GOT3 (cell line): Measurements from ENCODE around the gene ARHGEF25.
"Not testable (repeated sequence)": the region's sequence is repeated elsewhere in the genome, so short reads cannot be mapped to it uniquely, and the experiment has no call there.

Experiments used
- DNase-seq: peaks from one replicate; lab custom pipeline; 2025; ENCODE audit warnings: mixed read lengths; lab: John Stamatoyannopoulos, UW

The ARHGEF25 gene

DNA sequence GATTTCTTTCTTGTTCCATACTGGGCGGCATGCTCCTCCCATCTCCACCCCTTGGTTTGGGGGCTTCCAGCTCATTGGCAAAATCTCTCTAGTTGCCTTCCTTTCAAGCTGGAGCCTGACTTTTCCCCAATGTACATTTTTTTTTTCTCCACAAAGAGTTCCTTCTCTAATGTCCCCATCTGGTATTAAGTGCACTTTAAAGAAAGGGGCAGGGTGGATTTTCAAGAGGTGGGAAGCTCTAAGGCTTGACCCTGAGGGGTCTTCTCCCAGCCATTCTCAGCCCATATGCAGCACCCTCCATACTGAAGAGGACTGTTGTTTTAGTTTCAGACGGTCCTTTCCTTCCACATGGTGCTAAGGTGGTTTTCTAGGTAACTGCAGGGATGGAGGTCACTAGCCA lies 26.1 kb upstream of the ARHGEF25 start:
- no peak for DNase-seq

DNA sequence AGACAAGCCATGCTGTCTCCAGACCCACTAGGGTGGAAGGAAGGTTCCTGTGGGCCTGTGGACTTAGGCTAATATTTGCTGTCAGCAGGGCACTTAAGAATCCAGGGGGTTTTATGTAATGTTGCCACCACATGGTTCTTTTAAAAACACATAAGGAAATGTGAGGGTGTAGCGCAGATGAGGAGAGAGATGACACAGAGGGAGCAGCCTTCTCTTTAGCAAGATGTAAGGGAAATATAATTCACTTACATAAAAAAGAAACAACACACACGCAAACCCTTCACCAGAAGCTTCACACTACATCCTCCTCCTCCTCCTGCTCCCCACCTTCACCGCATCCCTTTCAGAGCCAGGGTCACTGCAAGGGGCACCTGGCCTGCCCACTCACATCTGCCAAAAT lies 25.1 kb upstream of the ARHGEF25 start:
- DNase-seq, result no peak

DNA sequence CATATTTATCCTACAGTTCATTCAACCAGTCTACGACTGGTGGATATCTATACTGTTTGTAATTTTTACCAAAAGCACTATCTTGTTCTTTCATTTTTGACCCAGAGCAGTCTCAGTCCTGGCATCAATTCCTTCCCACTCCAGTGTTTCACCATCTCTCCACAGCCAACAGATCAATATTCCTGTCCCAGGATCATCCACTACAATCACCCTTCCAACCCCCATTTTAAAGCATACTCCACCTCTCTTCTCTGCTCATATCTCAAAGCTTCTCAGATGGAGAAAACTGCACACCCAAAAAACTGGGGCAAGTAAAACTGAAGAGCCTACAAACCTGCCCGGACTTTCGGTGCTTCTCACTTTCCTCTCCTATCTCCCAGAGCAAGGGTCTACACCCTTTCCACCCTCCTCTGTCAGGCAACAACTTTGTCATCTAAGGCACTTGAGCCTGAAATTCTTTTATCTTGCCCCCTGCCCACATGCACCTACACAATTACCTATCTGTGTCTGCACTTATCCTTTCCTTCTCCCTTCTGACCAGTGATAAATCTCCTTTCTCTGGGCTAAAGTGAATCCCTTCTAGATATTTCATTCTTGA lies 24.3 kb upstream of the ARHGEF25 start:
- no peak for DNase-seq

DNA sequence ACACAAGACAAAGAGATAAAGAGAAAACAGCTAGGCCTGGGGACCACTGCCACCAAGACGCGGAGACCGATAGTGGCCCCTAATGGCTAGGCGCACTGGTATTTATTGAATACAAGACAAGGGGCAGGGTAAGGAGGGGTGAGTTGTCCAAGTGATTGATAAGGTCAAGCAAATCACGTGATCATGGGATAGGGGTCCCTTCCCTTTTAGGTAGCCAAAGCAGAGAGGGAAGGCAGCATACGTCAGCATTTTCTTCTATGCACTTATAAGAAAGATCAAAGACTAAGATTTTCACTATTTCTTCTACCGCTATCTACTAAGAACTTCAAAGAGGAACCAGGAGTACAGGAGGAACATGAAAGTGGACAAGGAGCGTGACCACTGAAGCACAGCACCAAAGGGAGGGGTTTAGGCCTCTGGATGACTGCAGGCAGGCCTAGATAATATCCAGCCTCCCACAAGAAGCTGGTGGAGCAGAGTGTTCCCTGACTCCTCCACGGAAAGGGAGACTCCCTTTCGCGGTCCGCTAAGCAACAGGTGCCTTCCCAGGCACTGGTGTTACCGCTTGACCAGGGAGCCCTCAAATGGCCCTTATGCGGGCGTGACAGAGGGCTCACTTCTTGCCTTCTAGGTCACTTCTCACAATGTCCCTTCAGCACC lies 22.2 kb upstream of the ARHGEF25 start:
- not testable (repeated sequence) for DNase-seq

DNA sequence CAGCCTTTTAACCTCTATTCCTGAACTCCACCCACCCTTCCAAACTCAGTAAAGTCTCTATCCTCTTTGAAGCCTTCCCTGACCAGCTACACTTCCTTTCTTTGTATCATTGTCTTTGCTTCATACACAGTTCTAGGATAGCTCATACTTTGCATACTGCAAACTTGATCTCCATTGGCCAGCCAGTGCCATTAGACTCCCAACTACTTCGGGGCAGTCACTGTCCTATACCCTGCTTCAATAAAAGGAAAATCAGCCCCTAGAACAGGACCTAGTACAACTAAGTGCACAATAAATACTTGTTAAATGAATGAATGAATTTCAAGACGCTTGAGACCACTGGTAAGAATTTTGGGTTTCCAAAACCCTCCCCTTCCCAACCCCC lies 20.8 kb upstream of the ARHGEF25 start:
- DNase-seq, result no peak

DNA sequence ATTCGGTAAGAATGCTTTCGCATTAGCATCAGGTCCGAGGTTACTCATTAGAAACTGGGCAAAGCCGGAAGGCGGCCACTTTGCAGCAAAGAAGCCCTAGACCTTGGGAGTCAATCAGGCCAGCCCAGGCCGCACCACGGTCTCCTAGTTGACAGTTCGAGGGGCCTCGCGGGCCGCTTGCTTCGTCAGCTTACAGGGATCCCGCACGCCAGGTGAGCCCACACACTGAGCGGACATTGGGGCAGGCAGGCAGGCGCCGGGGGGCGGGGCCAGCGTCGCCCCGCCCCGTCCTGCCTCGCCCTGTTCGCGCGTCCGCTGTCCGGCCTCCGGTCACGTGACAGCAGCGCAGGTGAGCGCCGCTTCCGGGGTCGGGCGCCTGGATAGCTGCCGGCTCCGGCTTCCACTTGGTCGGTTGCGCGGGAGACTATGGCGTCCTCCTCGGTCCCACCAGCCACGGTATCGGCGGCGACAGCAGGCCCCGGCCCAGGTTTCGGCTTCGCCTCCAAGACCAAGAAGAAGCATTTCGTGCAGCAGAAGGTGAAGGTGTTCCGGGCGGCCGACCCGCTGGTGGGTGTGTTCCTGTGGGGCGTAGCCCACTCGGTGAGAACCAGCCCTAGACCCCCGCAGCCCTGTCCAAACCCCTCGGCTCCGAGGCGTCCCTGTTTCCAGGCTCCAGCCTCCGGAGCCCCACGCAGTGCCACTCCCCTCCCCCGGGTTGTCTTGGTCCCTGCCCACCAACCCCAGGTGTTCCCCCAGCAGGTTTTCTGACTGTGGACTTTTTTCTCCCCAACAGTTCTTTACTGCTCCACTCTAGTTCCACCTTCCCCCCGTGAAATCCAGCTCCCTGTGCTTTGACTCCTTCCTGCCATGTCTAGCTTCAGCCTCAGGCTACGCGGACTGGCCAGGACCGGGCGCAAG lies 20.1 kb upstream of the ARHGEF25 start, which contains the start of gene PIP4K2C:
TSS of gene PIP4K2C (plus strand) at position 329 of the 918 bp plus-strand sequence. CDS start at position 427, 98 bp downstream.
- DNase-seq, result peak; percentile 83

DNA sequence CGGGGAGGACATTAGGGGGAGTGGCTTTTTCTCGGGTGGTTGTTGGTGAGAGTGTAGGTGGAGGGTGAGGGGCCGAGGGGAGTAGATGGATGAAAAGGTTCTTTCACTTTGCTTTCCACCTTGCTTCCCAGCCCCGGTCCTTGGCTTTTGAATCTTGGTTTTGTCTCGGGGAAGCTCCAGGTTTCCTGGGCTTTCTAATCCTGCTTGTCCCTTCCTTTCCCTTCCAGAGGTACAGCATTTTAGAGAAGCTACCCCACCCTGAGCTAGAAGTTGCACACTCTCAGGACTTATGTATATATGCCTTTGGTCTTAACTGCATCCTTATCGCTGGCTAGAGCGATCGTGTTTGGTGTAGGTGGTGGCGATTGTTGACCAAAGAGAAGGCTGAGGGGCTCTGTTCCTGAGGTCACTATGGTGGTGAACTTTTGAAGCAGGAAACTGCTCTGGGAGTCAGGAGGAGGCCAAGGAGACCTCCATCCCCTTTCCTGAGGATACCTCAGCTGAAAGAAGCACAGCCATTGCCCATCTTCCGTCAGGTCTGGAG lies 19.4 kb upstream of the ARHGEF25 start:
- DNase-seq, result no peak

DNA sequence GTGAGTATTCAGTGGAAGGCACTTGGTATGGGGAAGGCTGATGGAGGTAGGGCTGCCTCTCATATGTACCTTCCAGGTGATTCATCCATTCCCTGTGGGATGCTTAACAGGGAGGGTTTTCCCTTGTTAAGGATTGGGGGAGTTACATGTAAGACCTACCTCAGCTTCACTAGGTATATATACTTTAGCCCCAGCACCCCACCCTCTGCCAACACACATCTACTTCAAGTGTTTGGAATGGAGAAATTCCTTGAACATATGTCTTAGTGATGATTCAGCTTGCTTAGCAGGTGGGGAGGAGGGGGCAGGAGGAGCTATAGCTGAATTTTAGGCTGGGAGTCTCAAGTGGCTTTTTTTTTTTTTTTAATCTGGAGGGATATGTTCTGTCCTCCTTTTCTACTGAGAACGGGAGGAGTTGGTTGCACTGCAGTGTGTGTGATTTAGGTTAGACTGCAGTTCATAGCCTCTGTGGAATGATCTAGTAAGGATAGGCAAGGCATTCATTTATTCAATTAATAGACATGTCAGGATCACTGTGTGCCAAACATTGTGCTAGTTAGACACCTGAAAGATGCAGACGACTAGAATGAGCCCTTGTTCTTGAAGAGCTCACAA lies 18.6 kb upstream of the ARHGEF25 start:
- no peak for DNase-seq

DNA sequence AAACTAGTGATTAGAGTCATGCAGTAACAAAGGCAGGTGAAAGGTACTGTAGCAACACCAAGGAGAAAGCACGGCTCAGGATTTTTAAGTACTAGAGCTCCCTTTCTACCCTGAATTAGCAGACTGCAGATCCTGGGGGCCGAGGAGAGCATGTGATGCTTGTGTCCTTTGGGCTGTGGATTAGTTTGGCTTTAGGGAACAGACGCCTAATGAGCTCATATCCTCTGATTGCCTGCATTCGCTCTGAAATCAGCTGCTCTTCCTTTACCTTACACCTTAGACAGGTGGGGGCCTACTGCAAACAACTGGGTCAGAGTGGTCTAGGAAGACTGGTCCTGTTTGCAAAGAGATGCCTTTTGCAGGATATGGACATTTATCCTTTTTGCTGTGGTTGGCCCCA lies 18.0 kb upstream of the ARHGEF25 start:
- DNase-seq, result no peak

DNA sequence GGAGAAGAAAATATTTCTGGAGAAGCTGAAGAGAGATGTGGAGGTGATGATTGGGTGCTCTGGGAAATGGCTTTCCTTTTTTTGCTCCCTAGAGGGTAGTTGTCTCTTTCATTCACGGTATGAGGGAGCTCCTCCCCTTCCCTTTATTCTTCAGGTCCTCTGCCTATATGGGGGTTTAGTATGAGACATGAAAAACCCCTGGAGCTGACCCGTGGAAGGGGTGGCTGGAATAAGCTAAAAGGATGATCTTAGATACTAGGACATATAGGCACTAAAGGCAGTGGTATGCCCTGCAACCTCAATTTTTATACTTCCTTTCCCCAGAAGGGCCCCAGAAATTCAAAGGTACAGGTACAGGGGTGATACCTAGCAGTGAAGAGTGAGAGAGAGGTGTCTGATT lies 10.8 kb upstream of the ARHGEF25 start:
- no peak for DNase-seq

DNA sequence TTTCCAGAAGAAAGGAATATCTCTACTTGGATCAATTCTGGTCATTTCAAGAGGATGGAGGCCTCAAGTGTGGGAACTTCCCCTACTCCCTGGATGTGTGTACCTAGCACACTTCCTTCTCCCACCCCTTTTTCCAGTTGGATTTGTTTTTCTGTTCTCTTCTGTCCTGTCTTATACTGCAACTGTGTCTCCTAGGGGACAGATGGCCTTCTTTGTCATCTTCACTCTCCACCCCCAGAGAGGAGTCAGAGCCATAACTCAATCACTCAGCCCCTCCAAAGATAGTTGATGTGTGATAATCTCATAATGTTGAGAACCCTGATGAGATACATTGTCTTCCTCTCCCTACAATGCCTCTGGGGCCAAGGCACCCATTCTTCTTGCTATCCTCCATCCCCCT lies 8.7 kb upstream of the ARHGEF25 start:
- DNase-seq, result no peak

DNA sequence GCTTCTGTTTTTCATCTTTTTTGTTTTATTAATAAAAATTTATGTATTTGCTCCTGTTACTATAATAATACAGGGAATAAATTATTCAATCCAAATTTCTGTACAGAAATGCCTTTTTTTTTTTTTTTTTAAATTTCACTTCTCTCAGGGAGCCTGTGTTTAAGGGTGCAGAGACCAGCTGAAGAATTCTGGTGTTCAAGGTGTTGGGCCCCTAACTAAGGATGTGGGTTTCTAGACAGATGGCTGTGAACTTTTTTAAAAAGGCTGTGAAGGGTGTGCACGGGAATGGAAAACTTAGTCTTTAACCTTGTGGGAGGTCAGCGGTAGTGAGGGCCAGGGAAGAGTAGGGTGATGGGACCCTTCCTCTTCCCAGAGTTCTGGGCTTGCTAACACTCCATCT lies 7.9 kb upstream of the ARHGEF25 start:
- DNase-seq, result no peak

DNA sequence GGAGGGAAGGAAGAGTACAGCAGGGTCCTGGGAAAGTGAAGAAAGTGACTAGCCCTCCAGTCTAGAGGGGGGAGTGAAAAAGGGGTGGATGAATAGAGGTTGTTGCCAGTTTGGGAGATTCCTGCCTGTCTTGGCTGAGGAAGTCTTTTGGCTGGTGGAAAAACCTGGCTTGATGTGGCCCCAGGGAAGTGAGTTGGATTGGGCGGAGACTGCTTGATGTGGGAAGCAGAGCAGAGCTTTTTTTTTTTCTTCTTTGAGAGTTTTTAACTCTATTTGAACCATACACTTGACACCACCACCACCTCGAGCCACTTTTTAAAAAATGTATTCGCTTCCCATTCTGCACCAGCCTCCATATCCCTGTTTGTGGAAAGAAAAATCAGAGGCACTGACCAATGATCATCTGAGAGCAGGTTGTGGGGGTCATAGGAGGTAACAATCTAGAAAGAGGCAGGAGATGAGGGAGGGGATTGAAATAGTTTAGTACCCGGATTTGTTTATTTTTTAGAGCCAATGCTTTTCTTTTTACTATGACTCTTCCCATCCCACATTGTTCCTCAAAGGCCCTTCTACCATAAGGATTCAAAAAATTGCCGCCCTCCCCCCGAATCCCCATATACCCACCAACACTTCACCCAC lies 7.3 kb upstream of the ARHGEF25 start:
- peak; percentile 88 for DNase-seq

DNA sequence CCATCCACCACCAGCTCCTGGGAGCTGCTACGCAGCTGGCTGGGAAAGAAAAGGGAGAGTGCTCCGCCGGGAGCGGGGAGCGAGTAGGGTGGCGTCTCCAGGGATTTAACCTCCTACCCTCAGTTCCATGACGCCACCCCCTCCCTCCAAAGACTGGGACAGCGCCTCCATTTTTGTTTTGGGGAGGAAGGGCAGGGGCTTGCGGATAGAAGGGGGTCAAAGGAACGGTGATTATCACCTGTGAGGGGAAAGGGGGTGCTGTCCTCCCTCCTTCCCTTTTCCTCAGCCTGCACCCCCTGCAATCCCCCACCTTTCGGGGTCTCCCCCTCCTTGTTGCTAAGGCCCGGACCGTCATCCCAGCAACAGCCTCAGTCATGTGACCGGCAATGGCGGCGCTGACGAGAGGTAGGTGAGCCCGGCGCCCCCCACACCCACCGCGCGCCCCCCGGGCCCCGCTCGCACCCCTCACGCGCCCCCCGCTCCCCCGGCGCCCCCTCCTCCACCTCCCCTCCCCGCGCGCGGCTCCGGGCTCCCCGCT lies 6.7 kb upstream of the ARHGEF25 start, which contains the start of gene DTX3:
TSS of gene DTX3 (plus strand) at position 371 of the 538 bp plus-strand sequence. CDS start 1,694 bp downstream, outside the sequence.
- no peak for DNase-seq

DNA sequence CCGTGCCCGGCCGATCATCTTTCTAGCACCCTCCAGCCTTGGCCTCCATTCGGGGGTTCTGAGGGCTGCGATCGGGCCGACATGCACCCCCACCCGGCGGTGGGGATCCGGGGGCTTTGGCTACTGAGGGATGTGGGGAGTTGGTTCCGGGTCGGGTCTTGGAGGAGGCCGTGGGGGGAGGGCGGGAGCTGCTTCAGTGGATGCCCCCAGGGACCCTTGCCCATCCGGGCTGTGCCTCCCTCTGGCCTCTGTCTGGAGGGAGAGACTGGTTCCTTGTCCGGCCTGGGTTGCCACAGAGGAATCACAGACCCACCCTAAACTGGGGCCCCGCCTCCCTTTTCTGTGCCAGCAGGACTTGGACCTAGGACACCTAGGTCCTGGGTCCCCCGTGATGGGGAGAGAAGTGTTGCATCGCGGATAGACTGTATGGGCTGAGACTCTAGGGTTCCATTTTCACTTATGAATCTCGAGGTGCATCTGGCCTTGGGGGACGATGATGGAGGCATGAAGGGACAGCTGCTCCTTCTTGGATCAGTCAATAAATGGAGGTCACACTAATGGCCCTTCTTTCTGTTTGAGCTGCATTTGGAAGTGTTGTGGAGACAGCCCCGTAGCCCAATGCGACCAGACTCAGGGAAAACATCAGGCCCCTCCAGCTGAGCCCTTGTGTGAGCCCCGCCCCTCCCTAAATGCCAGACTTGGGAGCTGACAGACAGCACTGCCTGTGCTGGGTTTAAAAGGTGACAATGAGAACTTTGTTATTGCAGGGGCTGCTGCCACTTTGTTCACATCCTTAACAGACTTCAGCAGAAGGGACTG lies 6.0 kb upstream of the ARHGEF25 start:
- no peak for DNase-seq

DNA sequence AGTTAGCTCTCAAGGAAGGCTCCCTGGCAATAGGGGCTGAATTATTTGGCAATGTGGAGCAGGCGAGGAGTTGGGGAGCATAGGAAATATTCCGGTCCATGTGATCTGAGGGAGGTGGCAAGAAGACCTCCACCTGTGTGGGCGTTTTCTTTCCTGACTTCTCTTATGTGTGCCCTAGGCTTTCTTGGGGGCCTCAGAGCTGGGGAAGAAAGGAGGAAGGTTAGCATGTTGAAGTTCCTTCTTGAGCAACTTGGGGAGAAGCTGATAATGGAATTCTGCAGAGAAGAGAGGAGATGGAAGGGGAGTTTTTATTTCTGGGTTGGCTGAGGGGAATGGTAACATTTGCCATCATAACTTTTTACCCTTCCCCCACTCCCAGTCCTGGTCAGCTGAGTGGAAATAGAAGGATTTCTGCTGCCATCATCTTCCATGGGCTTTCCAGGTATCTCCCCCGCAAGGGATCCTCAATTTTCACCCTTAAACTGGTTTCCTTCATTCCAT lies 5.4 kb upstream of the ARHGEF25 start:
- no peak for DNase-seq

DNA sequence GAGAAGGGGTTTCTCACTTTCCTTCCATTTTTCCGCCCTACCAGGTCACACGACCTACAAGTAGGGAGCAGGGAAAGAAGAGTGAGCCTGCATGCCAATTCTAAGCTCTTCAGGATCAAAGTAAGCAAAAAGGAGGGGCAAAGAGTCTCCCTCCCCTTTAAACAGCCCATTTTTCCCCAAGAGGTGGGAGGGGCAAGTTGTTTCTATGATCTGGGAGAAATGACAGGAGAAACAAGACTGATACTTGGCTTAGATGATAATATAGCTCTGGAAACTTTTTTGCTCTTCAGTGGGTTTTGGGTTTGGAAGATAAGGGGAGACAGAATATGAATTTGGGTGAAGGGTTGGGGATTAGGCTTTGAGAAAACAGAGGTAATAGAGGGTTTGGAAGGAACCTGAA lies 4.8 kb upstream of the ARHGEF25 start:
- DNase-seq, result no peak

DNA sequence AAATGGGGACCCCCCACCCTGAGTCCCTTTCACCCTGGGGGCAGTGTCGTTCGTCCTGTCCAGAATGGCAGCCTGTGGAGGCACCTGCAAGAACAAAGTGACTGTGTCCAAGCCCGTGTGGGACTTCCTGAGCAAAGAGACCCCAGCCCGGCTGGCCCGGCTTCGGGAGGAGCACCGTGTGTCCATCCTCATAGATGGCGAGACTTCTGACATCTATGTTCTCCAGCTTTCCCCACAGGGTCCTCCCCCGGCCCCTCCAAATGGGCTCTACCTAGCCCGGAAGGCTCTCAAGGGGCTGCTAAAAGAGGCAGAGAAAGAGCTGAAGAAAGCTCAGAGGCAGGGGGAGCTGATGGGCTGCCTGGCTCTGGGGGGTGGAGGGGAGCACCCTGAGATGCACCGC lies 4.4 kb upstream of the ARHGEF25 start:
- DNase-seq, result no peak

DNA sequence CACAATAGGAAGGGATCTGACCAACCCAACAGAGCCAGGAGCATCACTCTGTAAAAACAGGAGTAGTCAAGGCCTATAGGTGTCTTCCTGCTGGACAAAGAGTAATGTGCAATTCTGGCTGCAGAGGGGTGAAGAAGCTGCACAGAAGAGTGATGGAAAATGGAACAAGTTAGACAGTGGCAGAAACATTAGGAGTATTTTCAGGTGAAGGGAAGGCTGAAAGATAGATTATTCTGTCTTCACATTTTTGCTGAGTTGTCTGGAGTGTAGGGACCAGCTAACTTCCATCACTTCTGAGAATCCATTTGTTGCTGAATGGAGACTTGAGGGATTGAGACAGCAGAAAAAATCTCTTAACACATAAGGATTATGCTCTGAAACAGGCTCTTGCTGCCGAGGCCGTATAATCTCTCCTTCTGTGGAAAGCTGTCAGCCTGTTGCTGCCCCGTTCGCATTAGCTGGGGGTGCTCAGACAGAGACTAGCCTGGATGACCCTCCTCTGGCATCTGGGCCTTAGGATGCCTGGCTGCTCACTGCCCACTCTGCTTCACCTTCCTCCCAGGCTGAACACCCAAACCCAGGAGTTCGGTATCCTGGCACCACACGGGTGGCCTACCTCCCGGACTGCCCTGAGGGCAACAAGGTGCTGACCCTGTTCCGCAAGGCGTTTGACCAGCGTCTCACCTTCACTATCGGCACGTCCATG lies 3.1 kb upstream of the ARHGEF25 start:
- no peak for DNase-seq
